ENCODE measurements around the gene UNC5A.

The UNC5A gene

GRCh38 chr5:176901260-176902101, 91.1 kb downstream of the UNC5A start:
- no peak for DNase-seq

- DNase-seq: no peak
Measured at GRCh38 chr5:176902102-176902814, 91.9 kb downstream of the UNC5A start.

- no peak for DNase-seq
Measured at GRCh38 chr5:176902911-176903664, 92.7 kb downstream of the UNC5A start.

GRCh38 chr5:176904276-176904675, 93.9 kb downstream of the UNC5A start:
- no peak for DNase-seq

- no peak for DNase-seq
Measured at GRCh38 chr5:176906126-176906525, 95.8 kb downstream of the UNC5A start.

- no peak for DNase-seq
Measured at GRCh38 chr5:176906796-176907195, 96.4 kb downstream of the UNC5A start.

- DNase-seq: no peak
Measured at GRCh38 chr5:176908675-176909368, 98.5 kb downstream of the UNC5A start.

GRCh38 chr5:176912115-176912514, 101.8 kb downstream of the UNC5A start:
- no peak for DNase-seq

- DNase-seq: no peak
Measured at GRCh38 chr5:176915906-176916305, 105.5 kb downstream of the UNC5A start.

GRCh38 chr5:176916337-176916736, 106.0 kb downstream of the UNC5A start:
- no peak for DNase-seq

- no peak for DNase-seq
Measured at GRCh38 chr5:176918613-176919012, 108.3 kb downstream of the UNC5A start.

GRCh38 chr5:176921714-176922113, 111.4 kb downstream of the UNC5A start:
- DNase-seq: no peak

GRCh38 chr5:176922817-176923216, 112.5 kb downstream of the UNC5A start:
- DNase-seq: no peak

- DNase-seq: no peak
Measured at GRCh38 chr5:176927562-176927961, 117.2 kb downstream of the UNC5A start.

GRCh38 chr5:176929654-176930053, 119.3 kb downstream of the UNC5A start:
- no peak for DNase-seq

Data from activated effector memory CD4-positive, alpha-beta T cell treated with Interleukin-2 at 50 U/mL for 16 hours (primary cell).